ENCODE data around the gene UQCRQ.

GRCh38 chr5:132877938-132878337 lies 11.5 kb downstream of the UQCRQ start:
- TF ChIP-seq, protein P1, sequence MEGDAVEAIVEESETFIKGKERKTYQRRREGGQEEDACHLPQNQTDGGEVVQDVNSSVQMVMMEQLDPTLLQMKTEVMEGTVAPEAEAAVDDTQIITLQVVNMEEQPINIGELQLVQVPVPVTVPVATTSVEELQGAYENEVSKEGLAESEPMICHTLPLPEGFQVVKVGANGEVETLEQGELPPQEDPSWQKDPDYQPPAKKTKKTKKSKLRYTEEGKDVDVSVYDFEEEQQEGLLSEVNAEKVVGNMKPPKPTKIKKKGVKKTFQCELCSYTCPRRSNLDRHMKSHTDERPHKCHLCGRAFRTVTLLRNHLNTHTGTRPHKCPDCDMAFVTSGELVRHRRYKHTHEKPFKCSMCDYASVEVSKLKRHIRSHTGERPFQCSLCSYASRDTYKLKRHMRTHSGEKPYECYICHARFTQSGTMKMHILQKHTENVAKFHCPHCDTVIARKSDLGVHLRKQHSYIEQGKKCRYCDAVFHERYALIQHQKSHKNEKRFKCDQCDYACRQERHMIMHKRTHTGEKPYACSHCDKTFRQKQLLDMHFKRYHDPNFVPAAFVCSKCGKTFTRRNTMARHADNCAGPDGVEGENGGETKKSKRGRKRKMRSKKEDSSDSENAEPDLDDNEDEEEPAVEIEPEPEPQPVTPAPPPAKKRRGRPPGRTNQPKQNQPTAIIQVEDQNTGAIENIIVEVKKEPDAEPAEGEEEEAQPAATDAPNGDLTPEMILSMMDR (IDR thresholded peaks at IDR 0.05), result no peak
- no peak for TF ChIP-seq POLR2A (IDR thresholded peaks at IDR 0.05)

Measured in thyroid gland (tissue), 4 donors.